HUDEP-2 (cell line): ENCODE results near the gene CNTNAP5.

Experiments used
- DNase-seq, 76 experiments: peaks; one replicate each; lab custom pipeline; 2025; ENCODE audit not compliant: unreplicated experiment in 76 of 76; lab: John Stamatoyannopoulos, UW

CNTNAP5 gene

GRCh38 chr2:124585277-124585676, 560.2 kb downstream of the CNTNAP5 start:
- DNase-seq, result no peak

GRCh38 chr2:124586210-124586609, 561.1 kb downstream of the CNTNAP5 start:
- DNase-seq, result no peak

GRCh38 chr2:124586835-124587234, 561.7 kb downstream of the CNTNAP5 start:
- DNase-seq, result no peak

GRCh38 chr2:124589971-124590370, 564.9 kb downstream of the CNTNAP5 start:
- DNase-seq, result no peak

GRCh38 chr2:124602759-124603158, 577.7 kb downstream of the CNTNAP5 start:
- DNase-seq, result no peak

- no peak for DNase-seq
These were observed 579.9 kb downstream of the CNTNAP5 start for GRCh38 chr2:124604940-124605339.

- DNase-seq, result no peak
These were observed 582.6 kb downstream of the CNTNAP5 start for GRCh38 chr2:124607679-124608078.

GRCh38 chr2:124609667-124610066, 584.6 kb downstream of the CNTNAP5 start:
- DNase-seq, result no peak

GRCh38 chr2:124610141-124610540, 585.1 kb downstream of the CNTNAP5 start:
- DNase-seq, result no peak

GRCh38 chr2:124610866-124611265, 585.8 kb downstream of the CNTNAP5 start:
- DNase-seq, result no peak

- DNase-seq, result no peak
These were observed 598.5 kb downstream of the CNTNAP5 start for GRCh38 chr2:124623560-124623959.

GRCh38 chr2:124625561-124625960, 600.5 kb downstream of the CNTNAP5 start:
- DNase-seq, result no peak

- DNase-seq, result no peak
These were observed 601.9 kb downstream of the CNTNAP5 start for GRCh38 chr2:124626993-124627392.

- no peak for DNase-seq
These were observed 608.7 kb downstream of the CNTNAP5 start for GRCh38 chr2:124633812-124634211.

GRCh38 chr2:124639524-124639923, 614.4 kb downstream of the CNTNAP5 start:
- no peak for DNase-seq

- DNase-seq, result no peak
These were observed 615.2 kb downstream of the CNTNAP5 start for GRCh38 chr2:124640221-124640750.

- no peak for DNase-seq
These were observed 621.2 kb downstream of the CNTNAP5 start for GRCh38 chr2:124646166-124646815.

GRCh38 chr2:124647245-124647644, 622.2 kb downstream of the CNTNAP5 start:
- DNase-seq, result no peak

GRCh38 chr2:124647663-124648062, 622.6 kb downstream of the CNTNAP5 start:
- DNase-seq, result no peak

GRCh38 chr2:124649001-124649400, 623.9 kb downstream of the CNTNAP5 start:
- DNase-seq, result no peak

GRCh38 chr2:124652099-124652498, 627.0 kb downstream of the CNTNAP5 start:
- no peak for DNase-seq

GRCh38 chr2:124658373-124658772, 633.3 kb downstream of the CNTNAP5 start:
- no peak for DNase-seq

GRCh38 chr2:124661558-124661957, 636.5 kb downstream of the CNTNAP5 start:
- no peak for DNase-seq
